IPS DF 4.7 (cell line): ENCODE data around the gene HDC.

Experiments used
- DNase-seq: peaks from one replicate; pipeline ENCODE4 v3.0.0-alpha.2; 2013; ENCODE audit warnings: low spot score; ENCODE audit errors: extremely low read depth

The HDC gene

GRCh38 chr15:50256188-50257041 is 9.1 kb downstream of the HDC start:
- DNase-seq, result no peak

- DNase-seq, result no peak
Measured at GRCh38 chr15:50252556-50252955, 13.0 kb downstream of the HDC start.

GRCh38 chr15:50251638-50252182 is 13.8 kb downstream of the HDC start:
- DNase-seq, result no peak

- DNase-seq, result no peak
Measured at GRCh38 chr15:50250760-50251394, 14.6 kb downstream of the HDC start.

GRCh38 chr15:50249704-50250103 is 15.8 kb downstream of the HDC start:
- no peak for DNase-seq

GRCh38 chr15:50248994-50249582 is 16.4 kb downstream of the HDC start:
- DNase-seq, result no peak

GRCh38 chr15:50247819-50248655 is 17.5 kb downstream of the HDC start:
- no peak for DNase-seq

- no peak for DNase-seq
Measured at GRCh38 chr15:50246631-50247030, 18.9 kb downstream of the HDC start.

GRCh38 chr15:50244959-50245624 is 20.4 kb downstream of the HDC start:
- DNase-seq, result no peak

GRCh38 chr15:50244153-50244552 is 21.4 kb downstream of the HDC start:
- no peak for DNase-seq

- no peak for DNase-seq
Measured at GRCh38 chr15:50241684-50242450, 23.7 kb downstream of the HDC start.

GRCh38 chr15:50238255-50238654 is 27.3 kb downstream of the HDC start:
- no peak for DNase-seq

GRCh38 chr15:50236433-50236832 is 29.1 kb downstream of the HDC start:
- no peak for DNase-seq

GRCh38 chr15:50235794-50236193 is 29.7 kb downstream of the HDC start:
- DNase-seq, result no peak

GRCh38 chr15:50234764-50235163 is 30.8 kb downstream of the HDC start:
- DNase-seq, result no peak

- DNase-seq, result no peak
Measured at GRCh38 chr15:50233192-50233736, 32.3 kb downstream of the HDC start.

GRCh38 chr15:50232791-50233190 is 32.7 kb downstream of the HDC start:
- no peak for DNase-seq

- DNase-seq, result no peak
Measured at GRCh38 chr15:50231761-50232160, 33.8 kb downstream of the HDC start.

- DNase-seq, result no peak
Measured at GRCh38 chr15:50229336-50229735, 36.2 kb downstream of the HDC start.

GRCh38 chr15:50228866-50229265 is 36.7 kb downstream of the HDC start:
- no peak for DNase-seq
